ENCODE data around the gene RFC2.
"Not testable (repeated sequence)": the region's sequence is repeated elsewhere in the genome, so short reads cannot be mapped to it uniquely, and the experiment has no call there.

GRCh38 chr7:74206052-74206451 lies 48.1 kb downstream of the RFC2 start:
- not testable (repeated sequence) for TF ChIP-seq CTCF, POLR2A (IDR thresholded peaks at IDR 0.05)

Measured in upper lobe of left lung (tissue), 4 donors.